ENCODE results near the gene ADGRV1. TPM values are rescaled to one million over a fixed set of nuclear protein-coding genes. Genes with fewer than 3 reads are reported as not detected.

Gene ADGRV1
- total and polyA plus RNA-seq, 2 donors (not counting 3 experiments of a cell fraction or from before 2014, with no cell fraction given), result 0.11 to 0.55 TPM

- BruUV-seq (replicated peaks), result no TSS peak
Observed at GRCh38 chr5:90916947-90917800, 358.6 kb downstream of the ADGRV1 start.

More at GRCh38 chr5:90916947-90917800, 358.6 kb downstream of the ADGRV1 start:
- intact Hi-C loops (cut with micrococcal nuclease), result loop anchor here (1.0 kb wide), 1 partner anchor 8 kb away; no protein-coding TSS in a partner anchor
- dilution Hi-C loops (cut with MboI; ENCODE audit: extremely low pct_ligation_motif_present, low sequenced_read_pairs), result no loop called here
- H3K9me1 ChIP-seq (replicated peaks; ENCODE audit: control insufficient read depth, extremely low read depth, insufficient read depth, low read length), result no peaks in the 10 kb centered on the region
- no peak overlapping the region for H2AFZ ChIP-seq (ENCODE audit: low read depth, low read length)
- TF ChIP-seq FOS (IDR thresholded peaks at IDR 0.05; ENCODE audit: borderline replicate concordance, insufficient read depth, low read length) (no peak), POLR2AphosphoS5 (IDR thresholded peaks at IDR 0.05; ENCODE audit: insufficient read depth, low read depth, low read length) (no peak), GATA2 (IDR thresholded peaks at IDR 0.05; ENCODE audit: insufficient read depth, insufficient read length, low read depth, low read length) (no peak), CTCF (IDR thresholded peaks at IDR 0.05; ENCODE audit: extremely low read depth in 1 of 2, insufficient read depth in 1 of 2, low read depth in 1 of 2, low read length in 2 of 2) (no peak), MAX (IDR thresholded peaks at IDR 0.05; ENCODE audit: insufficient read depth, insufficient read length) (no peak), POLR2A (IDR thresholded peaks at IDR 0.05; ENCODE audit: low read depth, low read length) (no peak), EZH2 (IDR thresholded peaks at IDR 0.05; ENCODE audit: borderline replicate concordance, low read depth, low read length, severe bottlenecking) (no peak), MYC (IDR thresholded peaks at IDR 0.05; ENCODE audit: low read depth, low read length) (no peak), JUN (IDR thresholded peaks at IDR 0.05; ENCODE audit: borderline replicate concordance, insufficient read depth, insufficient read length, low read depth) (no peak)
- POLR2A ChIA-PET, result no interaction called here
- DNase-seq (ENCODE audit: low read depth, low spot score) (peak; percentile 79), FAIRE-seq (peak; percentile 40)
- H3K27ac ChIP-seq (ENCODE audit: insufficient read depth, low read depth, low read length), result no peak overlapping the region
- H3K9me3 ChIP-seq (replicated peaks; ENCODE audit: control insufficient read depth, insufficient read depth, low read length), result no peaks in the 10 kb centered on the region
- peaks cover 7% of the 10 kb centered on the region for H3K4me1 ChIP-seq (ENCODE audit: control insufficient read depth, extremely low read depth, insufficient read depth, low read length)
- H3K9ac ChIP-seq (replicated peaks; ENCODE audit: extremely low read depth, insufficient read depth, low read length), result no peak overlapping the region
- H3K36me3 ChIP-seq (ENCODE audit: control insufficient read depth in 2 of 2, extremely low read depth in 1 of 2, insufficient read depth in 2 of 2, low read length in 2 of 2), result no peaks in the 10 kb centered on the region
- CTCF ChIA-PET, result interaction anchor here (1.1 to 3.2 kb wide), 7 partner anchors 8 to 503 kb away, joined by 3 to 28 read pairs (median 8); no protein-coding TSS in a partner anchor
- no peak overlapping the region for H3K4me2 ChIP-seq (ENCODE audit: insufficient read depth, low read length)
- H4K20me1 ChIP-seq (replicated peaks; ENCODE audit: control insufficient read depth, extremely low read depth, insufficient read depth, low read length), result no peaks in the 10 kb centered on the region
- H3K4me3 ChIP-seq (replicated peaks in 1 of 3; ENCODE audit: insufficient read depth in 1 of 3, low read depth in 1 of 3, low read length in 3 of 3), result no peak overlapping the region
- H3K79me2 ChIP-seq (ENCODE audit: control insufficient read depth, insufficient read depth, low read length), result no peaks in the 10 kb centered on the region
- no peaks in the 10 kb centered on the region for H3K27me3 ChIP-seq (ENCODE audit: control insufficient read depth in 2 of 2, insufficient read depth in 2 of 2, low read length in 2 of 2)
